Left kidney (tissue), 8 donors: ENCODE measurements around the gene CRYGC. TPM values are rescaled to one million over a fixed set of nuclear protein-coding genes. Genes with fewer than 3 reads are reported as not detected.
"Not testable (repeated sequence)": the region's sequence is repeated elsewhere in the genome, so short reads cannot be mapped to it uniquely, and the experiment has no call there.

Source experiments
- DNase-seq: peaks from one replicate; pipeline ENCODE4 v3.0.0-alpha.2; 2013
- long read RNA-seq, 8 donors: transcript quantifications; one replicate each; lab custom pipeline, GENCODE V29; 2026
- polyA plus RNA-seq: library from polyadenylated mRNA; unstranded; fragments of 120-200 nt; gene quantifications from one replicate; pipeline ENCODE4 v1.2.1, GENCODE V29; 2013; ENCODE audit not compliant: insufficient read length

The CRYGC gene
- polyA plus RNA-seq: not detected
- long read RNA-seq, donor 1: 0 reads
- long read RNA-seq, donor 2: 0 reads
- long read RNA-seq, donor 3: 0 reads
- long read RNA-seq, donor 4: 0 reads
- long read RNA-seq, donor 5: 0 reads
- long read RNA-seq, donor 6: 0 reads
- long read RNA-seq, donor 7: 0 reads
- long read RNA-seq, donor 8: 0 reads

GRCh38 chr2:208129744-208130711 is at the start of gene CRYGC:
CRYGC (minus strand) TSS chr2:208129828; CDS start chr2:208129792, 36 bp downstream.
- no peak for DNase-seq

- no peak for DNase-seq
These were observed 49.5 kb upstream of the CRYGC start for GRCh38 chr2:208179028-208179609.

- DNase-seq: no peak
These were observed 46.2 kb upstream of the CRYGC start for GRCh38 chr2:208175840-208176153.

GRCh38 chr2:208175069-208175839 is 45.6 kb upstream of the CRYGC start:
- DNase-seq: peak; percentile 80

GRCh38 chr2:208174144-208174543 is 44.5 kb upstream of the CRYGC start:
- DNase-seq: no peak

GRCh38 chr2:208172125-208172524 is 42.5 kb upstream of the CRYGC start:
- no peak for DNase-seq

- no peak for DNase-seq
These were observed 35.5 kb upstream of the CRYGC start for GRCh38 chr2:208164951-208165755.

GRCh38 chr2:208163489-208163888 is 33.9 kb upstream of the CRYGC start, which contains the start of gene CRYGA:
CRYGA (minus strand) TSS chr2:208163589; CDS start chr2:208163556, 33 bp downstream.
- DNase-seq: no peak

GRCh38 chr2:208156439-208156838 is 26.8 kb upstream of the CRYGC start:
- no peak for DNase-seq

- DNase-seq: no peak
These were observed 23.5 kb upstream of the CRYGC start for GRCh38 chr2:208153156-208153555.

GRCh38 chr2:208150956-208151355 is 21.3 kb upstream of the CRYGC start:
- DNase-seq: no peak

- DNase-seq: no peak
These were observed 20.5 kb upstream of the CRYGC start for GRCh38 chr2:208150094-208150493.

- no peak for DNase-seq
These were observed 19.2 kb upstream of the CRYGC start for GRCh38 chr2:208148803-208149202.

- no peak for DNase-seq
These were observed 18.1 kb upstream of the CRYGC start for GRCh38 chr2:208147759-208148158.

GRCh38 chr2:208147008-208147407 is 17.4 kb upstream of the CRYGC start:
- no peak for DNase-seq

- no peak for DNase-seq
These were observed 16.4 kb upstream of the CRYGC start, which contains the start of gene CRYGB for GRCh38 chr2:208146006-208146405. CRYGB (minus strand) TSS chr2:208146158; CDS start chr2:208146120, 38 bp downstream.

- DNase-seq: no peak
These were observed 13.5 kb upstream of the CRYGC start for GRCh38 chr2:208142925-208143799.

- no peak for DNase-seq
These were observed 12.8 kb upstream of the CRYGC start for GRCh38 chr2:208142240-208142924.

- DNase-seq: no peak
These were observed 9.8 kb upstream of the CRYGC start for GRCh38 chr2:208139447-208139846.

- DNase-seq: not testable (repeated sequence)
These were observed 8.7 kb upstream of the CRYGC start for GRCh38 chr2:208138334-208138733.
